Measurements from ENCODE around the gene BABAM2.

DNA sequence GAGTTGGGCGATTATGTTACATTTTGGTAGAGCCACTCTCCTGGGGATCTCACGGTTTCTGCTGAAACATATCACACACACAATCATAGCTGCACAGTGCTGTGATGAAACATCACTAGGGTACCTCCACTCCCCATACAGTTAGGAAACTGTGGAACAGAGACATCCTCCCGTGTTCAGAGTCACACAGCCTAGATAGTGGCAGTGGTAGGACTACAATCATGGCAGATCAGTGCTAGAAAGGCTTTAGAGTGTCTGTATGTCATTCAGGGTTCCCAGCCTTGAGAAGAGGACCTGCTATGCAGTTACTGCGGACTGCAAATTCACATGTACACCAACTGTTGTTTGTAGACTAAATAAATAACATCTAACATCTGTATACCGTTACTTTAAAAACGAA, 291.8 kb downstream of the BABAM2 start:
- TF ChIP-seq CEBPB (IDR thresholded peaks at IDR 0.05; ENCODE audit: borderline replicate concordance in 1 of 2, low read depth in 2 of 2, low read length in 2 of 2) (no peak), POLR2A (IDR thresholded peaks at IDR 0.05; ENCODE audit: low read depth, low read length) (no peak), MYB (IDR thresholded peaks at IDR 0.05; ENCODE audit: borderline replicate concordance, low read depth, low read length) (no peak), ZSCAN29 (IDR thresholded peaks at IDR 0.05) (no peak)
